Left ventricle myocardium inferior (tissue), 1 donor: ENCODE data around the gene MACROD1. TPM values are rescaled to one million over a fixed set of nuclear protein-coding genes. Genes with fewer than 3 reads are reported as not detected.
A peak's percentile ranks its signal among the peaks of the same experiment; 100 is the strongest.

Experiments
- DNase-seq: peaks from one replicate; pipeline ENCODE4 v3.0.0-alpha.2; 2020
- H3K27ac ChIP-seq: fragments of 200-600 bp; replicated peaks from 2 replicates; pipeline ENCODE4 v1.8.0; 2021
- H3K27me3 ChIP-seq: fragments of 200-600 bp; 2 replicates; pipeline ENCODE4 v1.8.0; 2021; ENCODE audit warnings: low read depth
- H3K36me3 ChIP-seq: fragments of 200-600 bp; 2 replicates; pipeline ENCODE4 v1.8.0; 2021
- H3K4me1 ChIP-seq: fragments of 200-600 bp; 2 replicates; pipeline ENCODE4 v1.8.0; 2021
- H3K4me3 ChIP-seq: fragments of 200-600 bp; 2 replicates; pipeline ENCODE4 v1.8.0; 2021; ENCODE audit warnings: mild to moderate bottlenecking, moderate library complexity
- H3K9me3 ChIP-seq: fragments of 200-600 bp; replicated peaks from 2 replicates; pipeline ENCODE4 v1.8.0; 2021
- intact Hi-C: fragments of 100-400 bp; cut with micrococcal nuclease; formaldehyde crosslinking; loops from one replicate; pipeline ENCODE4 v1.11.0; 2022
- total RNA-seq: library from RNA; stranded (reverse); fragmentation: NEBNext Ultra II Directional; extraction: Animal tissue kit (Norgen Biotek cat#: 25700); gene quantifications from one replicate; pipeline ENCODE4 v1.2.1, GENCODE V29; 2021
- TF ChIP-seq, protein P1 (sequence below): fragments of 200-600 bp; IDR thresholded peaks from 2 replicates; pipeline ENCODE4 v1.8.0; 2021; ENCODE audit warnings: antibody characterized with exemption, mild to moderate bottlenecking, borderline replicate concordance
- donor health status: DM: no; HTN: yes; CAD: no; lungs with severe emphysema.

Gene MACROD1
- total RNA-seq, 1 donor from 2014 or later = 127 TPM

DNA sequence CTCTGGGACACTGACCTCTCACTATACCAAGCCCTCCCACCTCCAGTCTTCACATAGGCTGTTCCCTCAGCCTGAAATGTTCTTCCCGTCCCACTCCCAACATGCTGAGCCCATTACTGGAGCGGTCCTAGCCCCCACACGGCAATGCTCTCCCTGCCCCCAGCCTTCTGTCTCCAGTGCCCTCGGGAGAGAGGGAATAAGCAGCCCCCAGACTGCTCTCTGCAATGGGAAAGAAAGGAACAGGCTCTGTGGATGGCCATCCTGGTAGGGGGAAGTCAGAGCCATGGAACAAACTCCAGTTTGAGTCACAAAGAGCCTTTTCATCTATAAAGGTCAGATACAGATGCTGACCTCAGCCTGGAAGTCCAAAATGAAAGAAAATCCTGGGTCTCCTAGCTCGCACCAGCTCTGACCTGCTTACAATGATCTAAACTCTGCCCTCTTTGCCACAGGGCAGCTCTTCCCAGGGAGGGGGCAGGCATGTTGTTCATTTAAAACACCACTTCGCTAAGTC lies 67.5 kb downstream of the MACROD1 start:
- TF ChIP-seq, protein P1, sequence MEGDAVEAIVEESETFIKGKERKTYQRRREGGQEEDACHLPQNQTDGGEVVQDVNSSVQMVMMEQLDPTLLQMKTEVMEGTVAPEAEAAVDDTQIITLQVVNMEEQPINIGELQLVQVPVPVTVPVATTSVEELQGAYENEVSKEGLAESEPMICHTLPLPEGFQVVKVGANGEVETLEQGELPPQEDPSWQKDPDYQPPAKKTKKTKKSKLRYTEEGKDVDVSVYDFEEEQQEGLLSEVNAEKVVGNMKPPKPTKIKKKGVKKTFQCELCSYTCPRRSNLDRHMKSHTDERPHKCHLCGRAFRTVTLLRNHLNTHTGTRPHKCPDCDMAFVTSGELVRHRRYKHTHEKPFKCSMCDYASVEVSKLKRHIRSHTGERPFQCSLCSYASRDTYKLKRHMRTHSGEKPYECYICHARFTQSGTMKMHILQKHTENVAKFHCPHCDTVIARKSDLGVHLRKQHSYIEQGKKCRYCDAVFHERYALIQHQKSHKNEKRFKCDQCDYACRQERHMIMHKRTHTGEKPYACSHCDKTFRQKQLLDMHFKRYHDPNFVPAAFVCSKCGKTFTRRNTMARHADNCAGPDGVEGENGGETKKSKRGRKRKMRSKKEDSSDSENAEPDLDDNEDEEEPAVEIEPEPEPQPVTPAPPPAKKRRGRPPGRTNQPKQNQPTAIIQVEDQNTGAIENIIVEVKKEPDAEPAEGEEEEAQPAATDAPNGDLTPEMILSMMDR = no peak
- Histone ChIP-seq H3K9me3 (no peaks in the 10 kb centered on the region), H3K4me1 (peaks cover 14% of the 10 kb centered on the region), H3K27ac (peak overlapping the region; percentile 19), H3K27me3 (no peaks in the 10 kb centered on the region), H3K4me3 (no peak overlapping the region), H3K36me3 (no peaks in the 10 kb centered on the region)
- no peak for DNase-seq
- intact Hi-C loops = no loop called here

DNA sequence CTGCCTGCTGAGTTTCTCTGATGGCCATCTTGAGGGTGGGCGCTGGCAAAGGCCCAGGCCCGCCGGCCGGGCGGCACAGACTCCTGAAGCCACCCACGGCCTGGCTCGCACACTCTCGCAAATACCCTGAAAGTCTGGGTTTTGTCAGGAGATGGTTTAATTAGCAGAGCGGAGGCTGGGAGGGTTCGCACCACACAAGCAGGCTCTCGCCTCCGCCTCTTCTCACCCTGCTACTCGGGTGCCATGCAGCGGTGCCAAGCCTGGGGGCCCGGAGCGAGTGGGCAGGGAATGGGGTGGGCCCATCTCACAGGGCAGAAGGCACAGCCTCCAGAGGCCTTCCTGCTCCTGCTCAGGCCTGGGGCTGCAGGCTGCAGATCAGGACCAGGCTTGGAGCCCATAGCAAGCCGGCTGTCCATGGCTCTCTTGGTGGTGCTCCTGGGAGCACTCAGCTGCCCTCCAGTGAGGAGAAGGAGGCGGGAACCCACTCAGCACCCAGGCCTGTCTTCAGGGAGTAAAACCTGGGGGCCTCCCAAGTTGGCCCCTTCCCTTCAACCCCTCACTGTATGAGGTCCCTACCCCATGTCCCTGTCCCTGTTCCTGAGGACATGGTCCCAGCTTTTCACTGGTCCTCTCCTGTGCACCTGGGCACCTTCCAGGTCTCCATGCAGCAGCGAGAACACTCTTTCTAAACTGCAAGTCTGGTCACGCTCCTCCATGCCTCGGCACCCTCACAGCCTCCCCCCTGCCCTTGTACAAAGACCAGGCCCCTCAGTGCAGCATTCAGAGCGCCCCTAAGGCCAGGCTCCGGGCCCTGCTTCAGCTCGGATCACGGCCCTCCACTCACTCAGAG lies 68.2 kb downstream of the MACROD1 start:
- Histone ChIP-seq H3K27ac (peak overlapping the region; percentile 19), H3K4me1 (peaks cover 16% of the 10 kb centered on the region), H3K4me3 (no peak overlapping the region), H3K36me3 (no peaks in the 10 kb centered on the region), H3K9me3 (no peaks in the 10 kb centered on the region), H3K27me3 (no peaks in the 10 kb centered on the region)
- intact Hi-C loops = no loop called here
- no peak for DNase-seq
- TF ChIP-seq, protein P1 = no peak

DNA sequence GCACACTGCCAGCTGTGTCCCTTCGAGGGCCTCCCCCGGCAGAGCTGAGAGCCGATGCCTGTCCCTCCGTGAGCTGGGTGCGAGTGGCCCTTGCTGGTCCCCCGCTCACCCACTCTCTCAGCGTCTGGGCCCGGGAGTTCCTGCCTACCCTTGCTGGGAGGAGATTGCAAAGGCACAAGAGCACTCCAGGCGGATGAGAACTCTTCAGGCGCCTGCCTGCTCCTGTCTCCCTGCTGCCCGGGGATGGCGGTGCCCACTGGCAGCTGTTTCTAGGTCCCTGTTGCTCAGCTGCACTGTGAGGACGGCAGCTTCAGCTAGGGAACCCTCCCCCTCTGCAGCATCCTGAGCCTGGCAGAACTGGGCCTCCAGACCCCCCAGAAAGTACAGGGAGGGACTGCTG lies 69.1 kb downstream of the MACROD1 start:
- intact Hi-C loops = no loop called here
- Histone ChIP-seq H3K4me1 (peaks cover 18% of the 10 kb centered on the region), H3K27me3 (no peaks in the 10 kb centered on the region), H3K4me3 (no peak overlapping the region), H3K27ac (no peak overlapping the region), H3K9me3 (no peaks in the 10 kb centered on the region), H3K36me3 (no peaks in the 10 kb centered on the region)
- TF ChIP-seq, protein P1 = no peak
- DNase-seq = no peak

DNA sequence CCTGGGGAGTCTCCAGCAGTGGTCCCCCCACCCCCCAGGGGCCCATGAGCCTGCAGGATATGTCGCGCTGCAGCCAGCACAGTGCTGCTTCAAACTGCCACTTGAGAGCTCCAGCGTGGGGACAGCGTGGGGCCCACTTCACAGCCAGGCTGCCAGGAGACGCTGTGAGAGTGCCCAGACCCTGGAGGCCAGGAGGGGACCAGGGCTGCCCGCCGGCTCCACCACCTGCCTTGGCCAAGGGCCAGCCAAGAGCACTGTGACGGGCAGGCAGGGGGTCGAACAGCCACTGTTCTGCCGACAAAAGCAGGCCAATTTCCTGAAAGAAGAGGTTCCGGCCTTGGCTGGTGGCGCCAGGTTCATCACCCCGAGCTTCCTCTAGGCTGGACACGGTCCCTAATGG lies 70.0 kb downstream of the MACROD1 start:
- H3K4me3 ChIP-seq = no peak overlapping the region
- TF ChIP-seq, protein P1 = no peak
- intact Hi-C loops = no loop called here
- H3K36me3 ChIP-seq = no peaks in the 10 kb centered on the region
- H3K27me3 ChIP-seq = no peaks in the 10 kb centered on the region
- H3K9me3 ChIP-seq = no peaks in the 10 kb centered on the region
- H3K4me1 ChIP-seq = peaks cover 25% of the 10 kb centered on the region
- H3K27ac ChIP-seq = no peak overlapping the region
- no peak for DNase-seq

DNA sequence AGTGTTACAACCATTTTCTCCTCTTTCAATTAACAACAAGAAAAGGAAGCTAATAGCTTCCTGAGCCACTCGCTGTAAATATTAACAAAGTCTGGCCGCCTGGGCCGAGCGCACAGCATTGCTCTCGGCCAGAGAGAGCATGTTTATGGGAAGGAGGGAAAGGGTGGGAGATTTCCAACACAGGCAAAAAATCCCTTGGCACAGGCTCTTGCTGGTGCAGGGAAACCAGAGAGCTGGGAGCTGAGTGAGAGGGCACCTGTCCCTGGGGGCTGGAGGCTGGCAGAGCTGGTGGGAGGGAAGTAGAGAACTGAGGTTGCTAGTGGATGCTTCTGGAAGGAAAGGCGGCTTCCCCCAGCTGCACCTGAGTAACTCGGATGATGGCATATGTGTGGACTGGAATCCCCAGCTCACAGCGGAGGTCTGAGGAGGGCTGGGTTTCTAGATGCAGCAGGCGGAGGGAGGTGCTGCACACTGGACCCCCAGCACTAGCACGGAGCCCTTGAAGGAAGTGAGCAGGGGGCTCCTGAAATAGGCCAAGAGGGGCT lies 70.6 kb downstream of the MACROD1 start:
- intact Hi-C loops = no loop called here
- Histone ChIP-seq H3K27ac (no peak overlapping the region), H3K27me3 (no peaks in the 10 kb centered on the region), H3K36me3 (no peaks in the 10 kb centered on the region), H3K4me3 (no peak overlapping the region), H3K9me3 (no peaks in the 10 kb centered on the region), H3K4me1 (peaks cover 25% of the 10 kb centered on the region)
- no peak for DNase-seq
- TF ChIP-seq, protein P1 = no peak
